Activated CD4-positive, CD25-positive, alpha-beta regulatory T cell treated with anti-CD3 and anti-CD28 coated beads, Interleukin-2, amount 50 U/mL, for 24 hours (primary cell): ENCODE data around the gene STARD10.
A peak's percentile ranks its signal among the peaks of the same experiment; 100 is the strongest.

ENCODE experiments used
- ATAC-seq, 2 donors: fragments of 150-1000 bp; cut with Tn5 transposase; one replicate each; pipeline ENCODE4 v1.10.0; 2021; ENCODE audit warnings: mild to moderate bottlenecking in 1 of 2, moderate library complexity in 1 of 2

Gene STARD10

DNA sequence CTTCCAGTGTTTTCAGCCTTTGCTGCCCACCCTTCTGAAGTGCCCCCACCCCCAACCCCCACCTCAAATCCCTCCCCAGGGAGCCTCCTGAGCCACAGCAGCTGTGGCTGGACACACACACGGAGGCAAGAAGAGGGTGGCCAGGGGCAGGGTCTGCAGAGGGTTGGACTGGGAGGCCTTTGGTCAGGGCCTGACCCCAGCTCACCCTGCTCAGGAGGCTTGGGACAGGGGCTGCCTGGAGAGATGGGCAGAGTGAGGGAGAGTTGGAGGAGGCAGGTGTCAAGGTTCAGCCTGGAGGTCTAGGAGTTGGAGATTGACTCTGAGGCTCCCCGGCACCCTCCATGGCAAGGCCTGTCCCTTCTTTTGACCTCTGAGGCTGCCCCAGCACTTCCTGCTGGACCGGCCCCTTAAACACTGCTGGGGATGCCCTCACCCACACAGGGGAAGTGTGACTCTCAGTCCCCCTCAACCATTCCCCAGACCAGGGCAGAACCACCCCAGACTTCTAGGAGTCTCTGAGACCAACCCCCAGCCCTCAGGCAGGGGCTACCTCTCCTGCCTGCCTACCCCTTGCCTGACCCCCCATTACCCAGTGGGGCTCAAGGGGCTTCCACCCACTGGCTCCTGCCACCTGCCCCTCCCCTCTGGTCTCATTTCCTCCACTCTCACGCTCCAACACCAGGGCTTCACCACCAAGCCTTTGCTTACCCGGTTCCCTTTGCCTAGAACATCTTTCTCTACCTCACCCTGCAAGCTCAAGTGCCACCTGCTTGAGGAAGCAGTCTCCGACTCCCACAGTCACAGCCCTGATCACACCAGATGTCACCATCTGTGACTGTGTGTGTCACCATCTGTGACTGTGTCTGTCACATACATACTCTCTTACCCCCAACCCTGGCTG lies 50.3 kb downstream of the STARD10 start:
- peak; percentile 67 to 69 for ATAC-seq

DNA sequence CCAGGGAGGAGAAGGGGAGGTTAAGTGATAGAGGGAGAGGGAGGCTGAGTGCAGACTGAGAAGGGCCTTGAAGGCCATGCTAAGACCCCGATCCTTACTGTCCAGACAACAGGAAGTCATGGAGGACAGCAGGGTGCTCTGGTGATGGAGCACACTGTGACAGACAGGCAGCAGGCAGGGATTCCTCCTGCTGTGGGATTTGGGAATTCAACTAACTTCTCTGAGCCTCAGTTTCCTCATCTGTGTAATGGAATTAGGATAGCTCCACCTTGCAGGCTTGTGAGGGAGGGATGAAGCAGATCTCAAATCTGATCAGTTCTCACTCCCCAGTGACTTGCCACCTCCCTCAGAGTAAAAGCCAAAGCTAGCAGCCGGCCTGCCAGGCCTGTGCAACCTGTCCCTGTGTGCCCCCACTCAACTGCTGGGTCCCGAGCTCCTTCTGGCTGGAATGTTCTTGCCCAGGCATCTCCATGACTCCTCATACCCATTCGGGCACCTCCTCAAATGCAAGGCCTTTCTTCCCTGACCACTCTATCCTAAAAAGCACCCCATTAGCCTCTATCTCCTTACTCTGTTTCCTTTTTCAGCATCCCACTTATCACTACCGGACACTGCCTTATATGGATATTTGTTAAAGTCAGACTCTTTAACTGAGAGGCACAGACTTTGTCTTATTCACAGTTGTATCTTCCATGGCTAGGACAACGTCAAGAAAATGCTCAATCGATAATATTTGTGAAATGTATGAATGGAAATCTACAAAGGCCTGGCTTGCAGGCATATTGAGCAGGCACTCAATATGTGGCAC lies 51.1 kb downstream of the STARD10 start:
- no peak for ATAC-seq

DNA sequence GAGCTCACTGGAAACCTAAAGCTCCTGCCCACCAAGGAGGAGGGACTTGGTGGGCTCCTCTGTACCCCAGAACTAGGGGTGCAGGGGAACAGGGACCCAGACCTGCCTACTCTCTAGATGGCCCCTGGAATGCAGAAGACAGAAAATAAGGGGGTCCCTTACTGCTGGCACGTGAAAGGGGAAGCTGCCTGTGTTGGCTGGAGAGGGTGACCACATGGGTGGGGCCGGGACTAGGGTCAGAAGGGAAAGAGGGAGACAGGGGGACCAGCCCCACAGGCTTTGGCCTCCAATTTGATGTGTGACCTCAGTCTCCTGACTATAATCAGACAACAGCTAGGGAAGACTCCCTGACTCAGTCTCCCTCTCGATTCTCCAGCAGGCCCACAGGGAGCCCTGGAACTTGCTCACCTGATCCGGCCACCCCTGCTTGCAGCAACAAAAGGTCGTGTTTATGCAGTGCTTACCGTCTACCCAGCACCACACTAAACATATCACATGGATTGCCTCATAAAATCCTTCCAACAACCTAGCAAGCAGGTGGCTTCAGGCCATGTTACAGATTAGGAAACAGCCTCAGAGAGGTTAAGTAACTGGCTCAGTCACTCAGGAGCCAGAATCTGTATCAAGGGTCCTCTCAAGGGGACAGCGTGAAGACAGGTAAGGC lies 51.9 kb downstream of the STARD10 start:
- no peak for ATAC-seq

DNA sequence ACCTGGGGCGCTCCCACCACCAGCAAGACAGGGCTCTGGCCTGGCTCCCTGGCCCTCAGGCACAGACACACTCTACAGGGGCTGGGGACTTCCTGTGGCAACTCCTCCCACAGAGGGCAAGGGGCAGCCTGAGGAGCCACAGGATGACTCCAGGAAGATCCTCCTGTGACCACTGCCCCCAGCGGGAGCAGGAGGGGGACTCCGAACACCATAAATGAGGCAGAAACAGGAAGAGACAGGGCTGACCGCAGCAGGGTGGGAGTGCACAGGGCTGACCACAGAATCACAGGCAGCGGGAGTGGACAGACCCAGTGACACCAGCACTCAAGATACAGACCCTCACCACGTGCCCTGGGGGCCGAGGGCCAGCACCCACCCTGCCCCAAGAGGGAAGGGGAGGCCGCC lies 52.4 kb downstream of the STARD10 start:
- ATAC-seq: no peak

DNA sequence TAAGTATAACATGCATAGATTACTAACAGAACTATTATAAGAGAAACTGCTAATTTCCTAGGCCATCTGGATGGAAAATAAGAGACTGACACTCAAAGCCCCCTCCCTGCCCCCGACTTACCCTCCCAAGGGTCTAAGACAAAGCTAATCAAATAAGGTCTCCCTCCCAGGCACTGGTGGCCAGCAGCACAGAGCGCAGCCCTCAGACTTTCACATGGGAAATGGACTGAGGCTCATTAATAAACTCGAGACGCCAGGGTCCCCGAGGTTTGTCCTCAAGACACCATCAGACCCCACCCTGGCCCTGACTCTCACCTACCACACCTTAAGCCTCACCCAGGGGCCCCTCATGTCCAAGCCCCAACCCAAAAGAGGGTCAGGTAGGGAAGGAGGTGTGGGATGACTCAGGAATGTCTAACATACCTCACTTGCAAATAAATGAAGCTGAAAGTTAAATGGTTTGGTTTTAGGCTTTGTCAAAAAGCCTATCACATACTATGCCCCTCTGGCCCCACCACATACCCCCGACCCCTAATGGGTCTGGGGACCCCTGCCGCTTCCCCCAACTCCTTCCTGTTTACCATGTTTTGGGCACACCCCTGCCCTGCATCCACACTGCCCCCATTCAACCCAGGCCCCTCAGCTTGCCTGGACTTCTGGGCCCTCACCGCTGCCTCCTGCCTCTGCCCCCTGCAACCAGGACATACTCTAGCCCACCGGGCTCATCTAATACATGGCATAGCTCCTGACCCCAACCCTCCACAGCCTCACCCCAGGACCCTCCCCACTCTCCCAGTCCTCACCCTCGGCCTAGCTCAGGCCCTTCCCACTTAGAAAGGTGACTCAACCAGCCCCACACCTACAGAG lies 53.1 kb downstream of the STARD10 start:
- no peak for ATAC-seq

DNA sequence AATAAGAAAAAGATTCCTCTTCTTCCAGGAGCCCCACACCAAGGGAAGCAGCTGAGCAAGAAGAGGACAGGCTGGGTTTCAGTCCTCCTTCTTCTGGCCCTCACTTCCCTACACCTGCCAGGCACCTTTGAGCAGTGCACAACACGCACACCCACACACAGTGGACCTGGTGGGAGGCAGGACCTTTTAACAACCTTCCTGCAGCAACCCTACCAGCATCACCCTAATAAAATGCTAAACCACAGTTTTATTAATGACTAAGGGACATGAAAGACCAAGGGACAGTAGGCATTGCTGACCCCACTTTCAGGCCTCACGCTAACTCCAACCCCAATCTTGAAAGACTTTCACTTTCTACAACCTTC lies 53.8 kb downstream of the STARD10 start:
- ATAC-seq: no peak

DNA sequence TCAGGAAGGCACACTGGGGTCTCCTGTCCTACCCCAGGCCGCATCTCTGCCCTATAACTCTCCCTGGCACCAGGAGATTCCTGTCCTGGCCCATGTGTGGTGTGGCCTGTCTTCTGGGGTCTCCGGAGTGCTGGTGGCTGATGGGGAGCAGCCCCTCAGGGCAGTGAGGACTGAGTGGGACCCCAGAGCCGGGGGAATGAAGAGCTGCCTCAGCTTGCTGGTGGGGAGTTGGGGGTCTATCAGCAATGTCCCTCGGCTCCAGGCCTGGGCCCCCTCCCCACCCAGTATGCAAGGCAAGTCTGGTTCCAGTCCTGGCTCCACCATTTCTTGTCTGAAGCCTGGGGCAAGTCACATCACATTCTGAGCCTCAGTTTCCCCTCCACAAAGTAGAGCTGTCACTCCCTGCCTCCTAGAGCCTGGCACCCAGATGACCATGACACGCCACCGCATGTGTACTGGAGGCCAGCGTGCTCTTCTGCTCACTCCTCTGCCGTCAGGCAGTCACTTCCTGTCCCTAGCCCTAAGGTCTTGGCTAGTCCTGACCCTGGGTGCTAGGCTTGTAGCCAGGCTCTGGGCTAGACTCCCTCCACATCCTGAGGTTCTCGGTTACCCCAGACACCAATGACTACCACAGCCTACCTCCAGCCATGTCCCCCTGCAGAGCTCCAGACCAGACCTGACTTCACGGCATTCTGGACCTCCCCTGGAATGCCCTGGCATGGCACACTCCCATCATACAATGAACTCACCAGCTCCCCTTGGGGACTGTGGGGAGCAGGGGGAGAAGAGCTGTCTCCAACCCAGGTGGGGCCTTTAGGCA lies 54.4 kb downstream of the STARD10 start:
- ATAC-seq: no peak

DNA sequence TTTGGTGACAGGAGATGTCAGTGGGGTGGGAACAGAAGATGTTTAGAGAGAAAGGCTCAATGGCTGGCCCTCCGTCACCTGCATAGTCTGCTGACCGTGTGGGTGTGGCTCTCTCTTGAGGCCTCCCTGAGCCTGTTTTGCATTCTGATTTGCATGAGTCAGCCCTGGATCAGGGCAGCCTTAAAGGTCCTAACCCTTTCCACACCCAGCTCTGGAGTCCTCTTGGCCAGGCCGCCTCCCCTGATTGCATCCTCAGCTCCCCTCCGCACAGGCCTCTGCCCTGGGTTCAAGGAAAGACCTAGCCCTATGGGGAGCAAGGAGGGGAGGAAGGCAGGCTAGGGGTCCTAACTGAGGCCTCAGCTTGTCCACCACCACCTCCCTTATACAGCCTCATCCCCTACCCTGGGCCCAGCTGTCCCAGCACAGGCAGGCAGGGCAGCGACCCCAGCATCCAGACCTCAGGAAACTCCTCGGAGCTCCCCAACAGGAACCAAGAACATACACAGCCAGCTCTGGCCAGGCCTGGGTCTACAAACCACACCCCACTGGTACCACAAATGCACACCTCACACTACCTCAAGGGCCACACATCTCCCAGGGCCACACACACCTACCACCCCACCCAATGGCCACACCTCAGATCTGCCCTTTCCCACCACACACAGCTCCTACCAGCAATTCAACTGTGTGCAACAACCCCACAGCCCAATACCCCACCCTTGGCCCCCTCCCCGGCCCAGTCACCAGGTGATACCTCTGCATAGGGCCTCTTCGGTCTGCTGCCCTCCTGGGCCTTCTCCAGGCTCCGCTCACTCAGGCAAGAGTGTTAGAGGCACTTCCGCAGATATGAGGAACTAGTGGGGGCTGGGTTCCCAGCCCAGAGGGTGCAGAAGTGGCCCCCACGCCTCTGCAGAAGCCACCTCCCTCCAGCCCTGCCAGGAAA lies 55.4 kb downstream of the STARD10 start:
- ATAC-seq: no peak

DNA sequence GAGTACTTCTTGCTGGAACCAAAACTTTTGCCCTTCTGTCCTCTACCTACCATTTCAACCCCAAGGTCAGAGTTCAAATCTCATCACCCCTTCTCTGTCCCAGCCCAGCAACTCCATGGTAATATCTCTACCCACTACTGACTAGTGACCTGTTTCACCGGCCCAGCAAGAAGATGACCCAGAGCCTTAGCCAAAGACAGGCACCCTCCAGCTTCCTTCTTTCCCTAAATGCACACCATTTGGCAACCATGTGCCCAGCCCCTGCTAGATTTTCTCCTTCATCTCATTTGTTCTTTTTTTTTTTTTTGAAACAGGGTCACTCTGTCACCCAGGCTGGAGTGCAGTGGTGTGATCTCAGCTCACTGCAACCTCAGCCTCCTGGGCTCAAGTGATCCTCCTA lies 56.5 kb downstream of the STARD10 start:
- no peak for ATAC-seq

DNA sequence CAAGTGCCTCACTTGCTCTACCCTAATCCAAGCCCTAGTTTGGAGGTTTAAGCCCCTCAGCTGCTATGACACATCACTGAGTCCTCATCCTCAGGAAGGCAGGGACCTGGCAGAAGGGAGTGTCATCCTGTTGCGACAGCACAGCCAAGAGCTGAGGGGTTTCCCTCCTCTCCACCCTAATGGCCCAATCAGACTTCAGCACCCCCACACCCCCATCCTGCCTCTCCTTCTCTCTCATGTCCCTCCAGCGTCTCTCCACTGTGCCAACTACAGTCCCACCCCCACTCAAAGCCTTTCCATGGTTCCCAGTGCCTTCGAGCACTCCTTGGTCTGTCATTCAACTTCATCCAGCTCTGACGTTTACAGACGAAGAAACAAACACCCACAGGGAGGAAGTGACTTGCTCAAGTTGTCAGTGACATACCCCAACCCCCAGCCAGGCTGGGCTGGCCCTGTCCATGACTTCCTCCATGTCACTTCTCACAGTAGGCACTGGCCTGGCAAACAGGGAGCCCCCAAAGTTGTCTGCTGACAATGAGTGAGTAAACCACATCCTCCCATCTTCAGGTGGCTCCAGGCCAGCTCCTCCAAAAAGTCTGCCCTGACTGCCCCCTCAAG lies 57.3 kb downstream of the STARD10 start:
- peak; percentile 82 to 86 for ATAC-seq

DNA sequence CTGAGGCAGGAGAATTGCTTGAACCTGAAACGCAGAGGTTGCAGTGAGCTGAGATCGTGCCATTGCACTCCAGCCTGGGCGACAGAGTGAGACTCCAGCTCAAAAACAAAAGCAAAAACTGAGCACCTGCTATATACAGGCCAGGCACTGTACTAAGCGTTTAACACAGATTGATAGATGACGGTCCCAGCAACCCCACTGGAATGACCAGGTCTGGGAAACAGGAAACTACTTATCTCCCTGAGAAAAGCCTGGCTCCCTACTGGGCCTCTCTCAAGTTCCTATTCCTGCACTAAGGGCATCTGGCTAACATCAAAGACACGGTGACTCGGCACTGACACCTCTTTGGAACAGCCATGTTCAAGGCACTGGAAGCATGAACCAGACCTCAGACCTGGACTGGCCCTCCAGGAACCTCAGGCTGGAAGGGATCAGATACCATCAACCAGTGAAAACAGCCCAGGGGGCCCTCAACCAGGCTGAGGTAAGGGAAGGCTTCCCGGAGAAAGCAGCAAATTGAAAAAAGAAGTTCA lies 58.3 kb downstream of the STARD10 start:
- no peak for ATAC-seq

DNA sequence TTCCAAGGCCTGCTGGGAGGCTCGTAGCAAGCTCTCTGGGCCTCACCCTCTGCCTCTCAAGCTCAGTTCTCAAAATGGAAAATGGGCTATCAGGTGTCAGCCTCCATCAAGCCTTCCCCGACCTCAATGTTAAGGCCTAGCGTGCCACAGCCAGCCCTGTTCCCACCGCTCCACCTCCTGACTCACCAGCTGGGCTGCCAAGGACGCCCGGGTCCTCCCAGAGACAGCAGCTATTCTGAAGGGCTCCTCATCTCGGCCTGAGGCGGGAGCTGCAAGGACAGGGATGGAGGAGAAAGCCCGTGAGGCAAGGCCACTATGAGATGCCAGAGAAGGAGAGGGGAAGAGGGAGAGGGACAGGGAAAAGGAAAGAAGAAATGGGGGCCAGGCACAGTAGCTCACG lies 61.5 kb downstream of the STARD10 start:
- no peak for ATAC-seq

DNA sequence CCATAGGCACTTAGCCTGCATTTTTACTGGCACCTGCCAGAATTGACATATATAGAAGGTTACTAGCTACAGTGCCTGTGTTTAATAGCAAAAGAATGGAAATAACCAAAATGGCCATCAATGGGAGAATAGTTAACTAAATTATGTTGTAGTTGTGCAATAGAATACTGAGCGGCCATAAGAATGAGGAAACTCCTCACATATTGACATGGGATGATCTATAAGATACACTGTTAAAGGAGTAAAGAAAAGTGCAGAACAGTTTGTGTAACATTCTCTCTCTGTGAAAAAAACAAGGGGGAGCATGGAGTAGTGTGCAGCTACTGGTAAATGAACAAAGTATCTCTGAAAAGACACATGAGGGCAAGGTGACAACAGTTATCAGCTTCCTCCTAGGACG lies 63.1 kb downstream of the STARD10 start:
- ATAC-seq: no peak

DNA sequence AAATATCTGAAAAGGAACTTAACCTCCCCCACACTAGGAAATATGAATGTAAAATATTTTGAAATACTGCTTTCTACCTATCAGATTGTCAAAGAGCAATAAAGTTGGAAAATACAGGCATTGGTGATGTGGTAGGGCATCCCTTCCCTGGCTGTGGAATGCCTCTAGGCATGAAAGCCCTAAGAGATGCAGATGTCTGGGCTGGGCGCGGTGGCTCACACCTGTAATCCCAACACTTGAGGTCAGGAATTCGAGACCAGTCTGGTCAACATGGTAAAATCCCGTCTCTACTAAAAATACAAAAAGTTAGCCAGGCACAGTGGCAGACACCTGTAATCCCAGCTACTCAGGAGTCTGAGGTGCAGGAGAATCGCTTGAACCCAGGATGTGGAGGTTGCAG lies 63.6 kb downstream of the STARD10 start:
- no peak for ATAC-seq

DNA sequence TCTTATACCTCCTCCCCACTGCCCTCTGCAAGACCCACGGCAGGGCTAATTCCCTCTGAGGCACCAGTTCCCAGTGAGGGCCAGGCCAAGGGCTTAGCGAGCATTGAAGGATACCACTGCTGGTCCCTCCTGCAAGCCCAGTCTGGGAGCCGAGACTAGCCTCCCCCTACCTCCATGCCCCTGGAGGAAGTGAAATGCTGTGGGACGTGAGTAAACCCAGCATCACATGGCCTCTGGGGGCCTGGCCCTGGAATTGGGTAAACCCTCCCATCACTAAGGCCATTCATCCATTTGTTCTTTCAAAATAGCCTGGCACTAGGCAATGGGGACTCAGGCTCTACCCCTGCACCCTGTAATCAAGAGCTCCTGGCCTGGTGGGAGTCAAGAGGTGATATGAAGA lies 66.3 kb downstream of the STARD10 start:
- no peak for ATAC-seq

DNA sequence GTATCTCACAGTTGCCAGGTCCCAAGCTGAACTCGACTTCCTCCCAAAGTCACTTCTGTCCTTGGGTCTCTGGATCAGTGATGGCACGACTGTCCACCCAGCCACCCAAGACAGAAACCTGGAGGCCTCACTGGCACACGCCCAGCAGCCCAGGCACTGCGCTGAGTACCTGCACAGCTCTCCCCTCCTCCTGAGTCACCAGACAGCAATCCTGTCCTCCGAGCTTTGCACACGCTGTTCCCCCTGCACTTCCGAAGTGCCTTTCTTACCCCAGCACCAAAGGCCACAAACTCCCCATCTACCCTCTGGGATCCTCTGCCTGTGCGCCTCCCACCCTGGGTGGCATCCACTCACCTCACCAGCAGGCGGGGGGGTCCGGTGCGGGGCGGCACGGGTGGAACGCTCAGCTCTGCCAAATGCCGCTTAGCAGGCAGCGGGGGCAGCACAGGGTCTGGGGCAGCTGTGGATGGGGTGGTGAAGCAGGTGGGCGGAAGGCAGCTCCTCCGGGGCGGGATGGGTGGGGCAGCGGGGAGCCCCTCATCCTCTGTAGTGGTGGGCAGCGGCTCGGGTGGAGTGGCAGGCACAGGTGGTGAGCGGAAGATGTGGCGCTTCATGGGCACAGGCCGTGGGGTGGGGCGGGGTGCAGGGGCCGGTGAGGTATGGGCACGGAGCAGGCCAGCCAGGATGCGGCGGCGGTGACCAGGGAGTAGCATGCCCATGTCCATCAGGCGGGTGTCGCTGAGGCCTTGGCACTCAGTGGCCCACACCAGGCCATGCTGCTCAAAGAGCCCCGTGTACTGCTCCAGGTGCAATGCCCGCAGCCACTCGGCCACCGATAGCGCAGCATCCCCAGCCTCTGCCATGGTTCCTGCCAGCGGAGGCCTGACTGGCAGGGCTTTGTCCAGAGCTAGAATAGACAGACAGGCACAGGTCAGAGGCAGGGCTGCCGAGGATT lies 67.3 kb downstream of the STARD10 start:
- no peak for ATAC-seq

DNA sequence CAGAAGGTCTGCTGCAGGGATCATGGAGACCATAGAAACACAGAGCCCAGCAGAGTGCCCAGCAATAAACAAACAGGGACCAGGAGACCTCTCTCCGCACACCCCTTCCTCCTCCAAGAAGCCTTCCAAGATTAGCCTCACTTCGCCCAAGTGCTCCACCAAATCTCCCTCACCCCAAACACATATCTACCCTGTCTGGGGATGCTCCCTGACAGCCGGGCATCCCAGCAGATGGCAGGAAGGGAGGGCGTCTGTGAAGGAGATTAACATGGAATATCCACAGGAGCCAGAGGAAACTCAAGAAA lies 68.2 kb downstream of the STARD10 start:
- ATAC-seq: no peak

DNA sequence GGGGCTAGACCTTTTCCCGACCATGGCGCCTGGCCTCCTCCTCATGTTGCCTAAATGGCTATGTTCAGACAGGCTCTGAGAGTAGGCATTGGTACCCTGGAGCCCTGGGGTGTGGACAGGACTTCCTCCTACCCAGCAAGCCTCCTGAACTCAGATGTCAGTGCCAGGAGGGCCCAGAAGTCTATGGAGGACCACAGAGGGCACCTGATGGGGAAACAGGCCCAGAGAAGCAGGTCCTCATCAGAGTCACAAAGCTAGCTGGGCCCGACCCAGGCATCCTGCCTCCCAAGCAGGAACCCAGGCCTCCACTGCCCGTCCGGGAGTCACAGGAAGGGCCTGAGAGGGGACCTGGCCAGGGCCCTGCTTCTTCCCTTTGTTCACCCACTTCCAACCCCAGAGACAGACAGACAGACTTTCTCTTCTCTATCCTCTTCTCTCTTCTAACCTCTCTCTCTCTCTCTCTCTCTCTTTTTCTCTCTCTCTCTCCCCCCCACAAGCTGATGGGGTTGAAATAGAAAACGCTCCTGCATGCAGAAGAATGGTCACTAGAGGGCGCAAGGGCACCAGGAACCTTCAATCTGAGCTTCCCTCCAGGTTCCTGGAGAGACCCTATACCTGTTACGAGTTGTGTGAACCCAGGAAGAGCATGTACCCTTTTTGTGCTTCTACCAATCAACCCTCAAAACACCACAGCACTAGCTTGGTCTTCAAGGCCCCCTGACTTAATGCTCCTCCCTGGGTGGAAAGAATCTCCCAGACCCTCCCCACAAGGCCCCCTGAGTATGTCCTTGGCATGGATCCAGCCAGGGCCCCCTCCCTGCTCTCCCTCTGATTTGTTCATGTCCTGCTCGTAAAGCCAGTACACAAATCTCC lies 68.8 kb downstream of the STARD10 start:
- ATAC-seq: peak; percentile 16 to 31
